ENCODE results near the gene BMPR1B. TPM values are rescaled to one million over a fixed set of nuclear protein-coding genes. Genes with fewer than 3 reads are reported as not detected.

Gene BMPR1B
- total and polyA plus RNA-seq, 9 of the 15 experiments (the other 6 are each of a cell fraction or from before 2014, with no cell fraction given): 0.01 TPM; not detected in 8

GRCh38 chr4:95044324-95044837 is 286.6 kb downstream of the BMPR1B start:
- ChIA-PET POLR2A (interaction anchor here (1.4 kb wide), 1 partner anchor 12 kb away, joined by 3 read pairs; no protein-coding TSS in a partner anchor), CTCF (ENCODE audit: low intra/inter-chr PET ratio) (no interaction called here)
- Histone ChIP-seq H3K4me2 (ENCODE audit: insufficient read depth, low read length) (no peak overlapping the region), H3K4me1 (replicated peaks in 1 of 2; ENCODE audit: control insufficient read depth in 2 of 2, insufficient read depth in 2 of 2, low read length in 2 of 2) (no peaks in the 10 kb centered on the region), H2AFZ (ENCODE audit: low read depth, low read length) (no peak overlapping the region), H3K36me3 (ENCODE audit: control insufficient read depth, insufficient read depth, low read length) (no peaks in the 10 kb centered on the region), H3K4me3 (no peak overlapping the region), H3K27me3 (ENCODE audit: control insufficient read depth in 2 of 2, insufficient read depth in 2 of 2, low read length in 2 of 2) (no peaks in the 10 kb centered on the region), H3K27ac (ENCODE audit: extremely low read depth, low read depth, low read length) (no peak overlapping the region), H4K20me1 (replicated peaks; ENCODE audit: control insufficient read depth, insufficient read depth, low read length) (no peaks in the 10 kb centered on the region), H3K9me1 (ENCODE audit: control insufficient read depth, insufficient read depth, low read length) (no peaks in the 10 kb centered on the region), H3K9ac (ENCODE audit: insufficient read depth in 1 of 2, low read depth in 2 of 2, low read length in 2 of 2) (no peak overlapping the region), H3K79me2 (ENCODE audit: control insufficient read depth, insufficient read depth, low read length) (no peaks in the 10 kb centered on the region), H3K9me3 (replicated peaks; ENCODE audit: control insufficient read depth, insufficient read depth, low read depth, low read length) (no peaks in the 10 kb centered on the region)
- no peak for TF ChIP-seq HINFP (tag; conservative IDR thresholded peaks at IDR 0.05; ENCODE audit: low read depth)
- TF ChIP-seq TGIF2 (CRISPR knock-in tag; IDR thresholded peaks at IDR 0.05): no peak
- TF ChIP-seq NONO (IDR thresholded peaks at IDR 0.05; ENCODE audit: low read depth in 2 of 2, low read length in 1 of 2): no peak
- in situ Hi-C loops (cut with MboI): no loop called here
- BruUV-seq (replicated peaks): no TSS peak
- no peak for ATAC-seq
- intact Hi-C loops (cut with micrococcal nuclease): no loop called here
- 0% methylated on average over 5 of the region's 5 CpGs for WGBS (ENCODE audit: insufficient coverage, low coverage, missing lambda C conversion rate)
- no peak for FAIRE-seq
- no peak for DNase-seq (ENCODE audit: extremely low read depth in 1 of 4, low spot score in 3 of 4)

- no peaks in the 10 kb centered on the region for H4K20me1 ChIP-seq (replicated peaks; ENCODE audit: control insufficient read depth, insufficient read depth, low read length)
- intact Hi-C loops (cut with micrococcal nuclease): no loop called here
- BruUV-seq (replicated peaks): no TSS peak
- no peaks in the 10 kb centered on the region for H3K9me1 ChIP-seq (ENCODE audit: control insufficient read depth, insufficient read depth, low read length)
- no peak overlapping the region for H3K4me3 ChIP-seq
- no peak overlapping the region for H3K9ac ChIP-seq (ENCODE audit: insufficient read depth in 1 of 2, low read depth in 2 of 2, low read length in 2 of 2)
- WGBS (ENCODE audit: insufficient coverage, low coverage, missing lambda C conversion rate): 0% methylated on average over 3 of the region's 3 CpGs
- FAIRE-seq (no peak), ATAC-seq (no peak), DNase-seq (ENCODE audit: extremely low read depth in 1 of 4, low spot score in 3 of 4) (no peak)
- in situ Hi-C loops (cut with MboI): no loop called here
- H2AFZ ChIP-seq (ENCODE audit: low read depth, low read length): no peak overlapping the region
- ChIA-PET CTCF (ENCODE audit: low intra/inter-chr PET ratio) (no interaction called here), POLR2A (no interaction called here)
- no peaks in the 10 kb centered on the region for H3K79me2 ChIP-seq (ENCODE audit: control insufficient read depth, insufficient read depth, low read length)
- no peaks in the 10 kb centered on the region for H3K4me1 ChIP-seq (replicated peaks in 1 of 2; ENCODE audit: control insufficient read depth in 2 of 2, insufficient read depth in 2 of 2, low read length in 2 of 2)
- no peaks in the 10 kb centered on the region for H3K36me3 ChIP-seq (ENCODE audit: control insufficient read depth, insufficient read depth, low read length)
- no peak overlapping the region for H3K27ac ChIP-seq (ENCODE audit: extremely low read depth, low read depth, low read length)
- no peaks in the 10 kb centered on the region for H3K9me3 ChIP-seq (replicated peaks; ENCODE audit: control insufficient read depth, insufficient read depth, low read depth, low read length)
- no peaks in the 10 kb centered on the region for H3K27me3 ChIP-seq (ENCODE audit: control insufficient read depth in 2 of 2, insufficient read depth in 2 of 2, low read length in 2 of 2)
- no peak overlapping the region for H3K4me2 ChIP-seq (ENCODE audit: insufficient read depth, low read length)
- no peak for TF ChIP-seq ZNF507 (tag; conservative IDR thresholded peaks at IDR 0.05)
- no peak for TF ChIP-seq RB1 (IDR thresholded peaks at IDR 0.05; ENCODE audit: low read depth)
- TF ChIP-seq, protein P1, sequence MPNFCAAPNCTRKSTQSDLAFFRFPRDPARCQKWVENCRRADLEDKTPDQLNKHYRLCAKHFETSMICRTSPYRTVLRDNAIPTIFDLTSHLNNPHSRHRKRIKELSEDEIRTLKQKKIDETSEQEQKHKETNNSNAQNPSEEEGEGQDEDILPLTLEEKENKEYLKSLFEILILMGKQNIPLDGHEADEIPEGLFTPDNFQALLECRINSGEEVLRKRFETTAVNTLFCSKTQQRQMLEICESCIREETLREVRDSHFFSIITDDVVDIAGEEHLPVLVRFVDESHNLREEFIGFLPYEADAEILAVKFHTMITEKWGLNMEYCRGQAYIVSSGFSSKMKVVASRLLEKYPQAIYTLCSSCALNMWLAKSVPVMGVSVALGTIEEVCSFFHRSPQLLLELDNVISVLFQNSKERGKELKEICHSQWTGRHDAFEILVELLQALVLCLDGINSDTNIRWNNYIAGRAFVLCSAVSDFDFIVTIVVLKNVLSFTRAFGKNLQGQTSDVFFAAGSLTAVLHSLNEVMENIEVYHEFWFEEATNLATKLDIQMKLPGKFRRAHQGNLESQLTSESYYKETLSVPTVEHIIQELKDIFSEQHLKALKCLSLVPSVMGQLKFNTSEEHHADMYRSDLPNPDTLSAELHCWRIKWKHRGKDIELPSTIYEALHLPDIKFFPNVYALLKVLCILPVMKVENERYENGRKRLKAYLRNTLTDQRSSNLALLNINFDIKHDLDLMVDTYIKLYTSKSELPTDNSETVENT (CRISPR knock-in tag; IDR thresholded peaks at IDR 0.05): no peak
- TF ChIP-seq, protein P2, sequence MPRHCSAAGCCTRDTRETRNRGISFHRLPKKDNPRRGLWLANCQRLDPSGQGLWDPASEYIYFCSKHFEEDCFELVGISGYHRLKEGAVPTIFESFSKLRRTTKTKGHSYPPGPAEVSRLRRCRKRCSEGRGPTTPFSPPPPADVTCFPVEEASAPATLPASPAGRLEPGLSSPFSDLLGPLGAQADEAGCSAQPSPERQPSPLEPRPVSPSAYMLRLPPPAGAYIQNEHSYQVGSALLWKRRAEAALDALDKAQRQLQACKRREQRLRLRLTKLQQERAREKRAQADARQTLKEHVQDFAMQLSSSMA (CRISPR knock-in tag; IDR thresholded peaks at IDR 0.05): no peak
- TF ChIP-seq ATF6 (CRISPR knock-in tag; IDR thresholded peaks at IDR 0.05): no peak
- TF ChIP-seq MCM3 (IDR thresholded peaks at IDR 0.05): no peak
These were observed 287.7 kb downstream of the BMPR1B start for GRCh38 chr4:95045429-95045828.
